A673 (cell line): Measurements from ENCODE around the gene ATG12. TPM values are rescaled to one million over a fixed set of nuclear protein-coding genes. Genes with fewer than 3 reads are reported as not detected.

Source experiments
- BruUV-seq: library from RNA; stranded (reverse); fragments of 400-500 nt; replicated peaks from 2 replicates; lab custom pipeline; 2021; lab: Mats Ljungman, UMichigan
- CTCF ChIA-PET: fragments of 300-600 bp; sonication (Branson Sonifier 250); formaldehyde crosslinking; loops from one replicate; lab custom pipeline; 2022; ENCODE audit warnings: antibody characterized with exemption; lab: Charles Lee
- POLR2A ChIA-PET: fragments of 300-600 bp; sonication (Branson Sonifier 250); formaldehyde crosslinking; loops from one replicate; lab custom pipeline; 2022; ENCODE audit warnings: antibody characterized with exemption; ENCODE audit not compliant: low non-redundant PET; lab: Charles Lee
- DNase-seq: peaks from one replicate; pipeline ENCODE4 v3.0.0-alpha.2; 2015; ENCODE audit warnings: low spot score
- H3K27ac ChIP-seq: fragments of 200-600 bp; sonication (generic); 2 replicates; pipeline ENCODE4 v1.5.1; 2016; ENCODE audit warnings: mixed run types, low read depth, mild to moderate bottlenecking, mixed read lengths, antibody characterized with exemption, low read length; ENCODE audit not compliant: poor library complexity, severe bottlenecking
- H3K27me3 ChIP-seq: fragments of 200-600 bp; sonication (generic); replicated peaks from 2 replicates; pipeline ENCODE4 v1.6.1; 2017; ENCODE audit warnings: mixed run types, low read depth, mild to moderate bottlenecking, mixed read lengths, antibody characterized with exemption, low read length; ENCODE audit not compliant: insufficient read depth, poor library complexity
- H3K36me3 ChIP-seq: fragments of 200-600 bp; sonication (generic); 2 replicates; pipeline ENCODE4 v1.6.1; 2016; ENCODE audit warnings: mixed run types, mild to moderate bottlenecking, mixed read lengths, antibody characterized with exemption, low read length; ENCODE audit not compliant: insufficient read depth, poor library complexity, severe bottlenecking
- H3K4me1 ChIP-seq: fragments of 200-600 bp; sonication (generic); 2 replicates; pipeline ENCODE4 v1.6.1; 2017; ENCODE audit warnings: mixed run types, mild to moderate bottlenecking, mixed read lengths, antibody characterized with exemption, low read length; ENCODE audit not compliant: insufficient read depth, poor library complexity, severe bottlenecking
- H3K4me3 ChIP-seq: fragments of 200-600 bp; sonication (generic); 2 replicates; pipeline ENCODE4 v1.5.1; 2016; ENCODE audit warnings: low read depth, mixed run types, mild to moderate bottlenecking, mixed read lengths, low read length; ENCODE audit not compliant: poor library complexity, severe bottlenecking
- H3K9me3 ChIP-seq: fragments of 200-600 bp; sonication (generic); 2 replicates; pipeline ENCODE4 v1.6.1; 2016; ENCODE audit warnings: mixed run types, low read depth, mild to moderate bottlenecking, mixed read lengths, antibody characterized with exemption, low read length; ENCODE audit not compliant: poor library complexity, severe bottlenecking
- EZH2 ChIP-seq: fragments of 200-600 bp; sonication (generic); IDR thresholded peaks from 2 replicates; pipeline ENCODE4 v1.6.1; 2017; ENCODE audit warnings: borderline replicate concordance, low read depth, mild to moderate bottlenecking, mixed read lengths, antibody characterized with exemption, low read length; ENCODE audit not compliant: poor library complexity, severe bottlenecking
- intact Hi-C: fragments of 100-400 bp; cut with micrococcal nuclease; formaldehyde crosslinking; loops from one replicate; pipeline ENCODE4 v1.10.0; 2022; ENCODE audit not compliant: unreplicated experiment
- total RNA-seq: library from RNA; stranded (reverse); gene quantifications from 2 replicates; pipeline ENCODE4 v1.2.3, GENCODE V29; 2021
- TF ChIP-seq, protein P1 (sequence below): fragments of 300-800, 200-600 bp; sonication (generic); conservative IDR thresholded peaks from 2 replicates; pipeline ENCODE4 v1.5.1; 2017; ENCODE audit warnings: low read depth, mild to moderate bottlenecking, antibody characterized with exemption, low read length, moderate library complexity, mixed read lengths

The ATG12 gene
- total RNA-seq, 1 experiment from 2014 or later: 55.8 TPM

DNA sequence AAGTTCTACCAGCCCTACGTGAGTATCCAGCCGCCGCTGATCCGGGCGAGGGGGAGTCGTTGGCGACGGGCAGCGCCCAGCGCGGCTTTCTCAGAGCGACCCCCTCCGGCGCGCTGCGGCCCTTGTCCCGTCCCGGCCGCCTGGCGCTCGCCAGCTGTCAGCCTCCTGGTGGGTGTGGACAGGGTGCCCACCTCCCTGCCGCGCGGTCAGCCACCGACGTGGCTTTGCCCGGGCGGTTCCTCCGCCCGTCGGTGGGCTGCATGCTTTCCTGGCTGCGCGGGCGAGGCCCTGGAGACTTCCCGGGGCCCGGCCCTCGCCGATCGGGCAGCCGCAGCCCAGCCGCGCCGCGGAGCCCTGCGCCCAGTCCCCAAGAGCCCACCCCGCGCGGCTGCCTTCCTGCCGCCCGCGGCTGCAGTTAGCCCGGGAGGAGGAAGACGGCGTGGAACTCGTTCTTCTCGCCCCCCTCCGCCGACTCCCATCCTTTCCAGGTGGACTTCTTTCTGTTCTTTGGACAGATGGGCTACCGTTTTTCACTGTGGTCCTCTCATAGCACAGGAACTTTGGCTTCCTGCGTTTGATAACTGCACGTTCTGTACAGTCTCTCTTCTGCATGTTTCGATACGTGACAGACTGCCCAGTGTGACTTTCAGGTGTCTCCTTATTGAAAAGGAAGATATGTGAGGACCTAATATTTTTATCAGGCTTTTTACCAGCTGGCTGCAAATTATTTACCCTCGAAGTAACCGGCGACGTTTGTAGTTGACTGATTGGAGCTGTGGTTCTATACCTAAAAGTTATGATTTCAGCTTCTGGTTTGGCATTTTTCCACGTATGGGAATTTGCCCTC is 947 bp upstream of the ATG12 start:
- ChIA-PET CTCF (interaction anchor here (0.6 kb wide), 1 partner anchor 310 kb away, joined by 7 read pairs; no protein-coding TSS in a partner anchor), POLR2A (no interaction called here)
- Histone ChIP-seq H3K9me3 (no peaks in the 10 kb centered on the region), H3K27ac (peak overlapping the region; percentile 89), H3K4me3 (peak overlapping the region; percentile 80), H3K4me1 (peaks cover 22% of the 10 kb centered on the region), H3K27me3 (no peaks in the 10 kb centered on the region), H3K36me3 (peaks cover 7% of the 10 kb centered on the region)
- intact Hi-C loops: no loop called here
- peak; percentile 56 for DNase-seq
- TF ChIP-seq, protein P1, sequence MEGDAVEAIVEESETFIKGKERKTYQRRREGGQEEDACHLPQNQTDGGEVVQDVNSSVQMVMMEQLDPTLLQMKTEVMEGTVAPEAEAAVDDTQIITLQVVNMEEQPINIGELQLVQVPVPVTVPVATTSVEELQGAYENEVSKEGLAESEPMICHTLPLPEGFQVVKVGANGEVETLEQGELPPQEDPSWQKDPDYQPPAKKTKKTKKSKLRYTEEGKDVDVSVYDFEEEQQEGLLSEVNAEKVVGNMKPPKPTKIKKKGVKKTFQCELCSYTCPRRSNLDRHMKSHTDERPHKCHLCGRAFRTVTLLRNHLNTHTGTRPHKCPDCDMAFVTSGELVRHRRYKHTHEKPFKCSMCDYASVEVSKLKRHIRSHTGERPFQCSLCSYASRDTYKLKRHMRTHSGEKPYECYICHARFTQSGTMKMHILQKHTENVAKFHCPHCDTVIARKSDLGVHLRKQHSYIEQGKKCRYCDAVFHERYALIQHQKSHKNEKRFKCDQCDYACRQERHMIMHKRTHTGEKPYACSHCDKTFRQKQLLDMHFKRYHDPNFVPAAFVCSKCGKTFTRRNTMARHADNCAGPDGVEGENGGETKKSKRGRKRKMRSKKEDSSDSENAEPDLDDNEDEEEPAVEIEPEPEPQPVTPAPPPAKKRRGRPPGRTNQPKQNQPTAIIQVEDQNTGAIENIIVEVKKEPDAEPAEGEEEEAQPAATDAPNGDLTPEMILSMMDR: 0 out of 2 replicates have a peak, but pooled peaks have one; percentile 27
- no peak for TF ChIP-seq EZH2
- BruUV-seq: no TSS peak

DNA sequence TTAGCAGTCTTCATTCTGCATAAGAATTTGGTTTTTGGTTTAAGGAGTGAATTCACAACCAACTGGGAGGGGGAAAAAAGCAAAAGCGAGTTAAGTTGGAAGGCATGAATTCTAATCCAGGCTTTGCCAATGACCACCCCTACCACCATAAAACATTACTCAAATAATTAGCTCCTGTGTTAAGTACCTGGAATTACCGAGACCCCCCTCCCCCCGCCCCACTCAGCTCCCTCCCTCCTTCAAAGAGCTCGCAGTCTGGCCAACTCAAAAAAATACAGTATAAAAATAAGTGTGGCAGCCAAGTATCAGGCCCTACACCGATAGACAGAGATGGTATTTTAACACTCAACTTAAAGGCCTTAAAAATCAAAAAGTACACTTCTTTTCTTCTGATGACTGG is 492 bp downstream of the ATG12 start:
- ChIA-PET CTCF (no interaction called here), POLR2A (interaction anchor here (0.7 kb wide), 1 partner anchor 17 kb away, joined by 3 read pairs; no protein-coding TSS in a partner anchor)
- intact Hi-C loops: no loop called here
- Histone ChIP-seq H3K27me3 (no peaks in the 10 kb centered on the region), H3K9me3 (no peaks in the 10 kb centered on the region), H3K36me3 (peaks cover 21% of the 10 kb centered on the region), H3K27ac (peak overlapping the region; percentile 89), H3K4me3 (peak overlapping the region; percentile 80), H3K4me1 (peaks cover 22% of the 10 kb centered on the region)
- no TSS peak for BruUV-seq
- no peak for DNase-seq
- TF ChIP-seq, protein P1: no peak
- TF ChIP-seq EZH2: no peak

DNA sequence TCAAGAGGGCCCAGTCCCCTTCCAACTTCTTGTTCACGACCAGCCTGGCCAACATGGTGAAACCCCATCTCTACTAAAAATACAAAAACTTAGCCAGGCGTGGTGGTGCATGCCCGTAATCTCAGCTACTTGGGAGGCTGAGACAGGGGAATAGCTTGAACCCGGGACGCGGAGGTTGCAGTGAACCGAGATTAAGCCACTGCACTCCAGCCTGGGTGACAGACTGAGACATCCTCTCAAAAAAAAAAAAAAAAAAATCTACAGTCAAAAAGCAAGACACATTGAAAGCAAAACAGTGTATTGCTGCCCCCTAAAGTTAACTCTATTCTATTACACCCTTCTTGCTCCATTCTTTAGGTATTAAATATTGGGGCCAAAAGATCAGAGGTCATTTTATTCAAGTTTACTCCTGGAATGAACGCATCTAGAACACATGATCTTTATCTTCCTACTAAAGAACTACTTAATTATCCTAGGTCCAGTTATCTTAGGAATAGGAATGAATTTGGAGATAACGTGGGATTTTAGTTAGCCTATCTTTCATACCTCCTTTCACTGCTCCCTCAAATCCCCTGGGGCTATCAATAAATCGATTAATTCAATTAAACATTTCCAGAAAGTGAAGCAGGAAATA is 2.4 kb downstream of the ATG12 start:
- TF ChIP-seq EZH2: no peak
- TF ChIP-seq, protein P1: peak; percentile 64
- peaks cover 36% of the 10 kb centered on the region for H3K36me3 ChIP-seq
- no peak overlapping the region for H3K27ac ChIP-seq
- H3K4me1 ChIP-seq: peaks cover 22% of the 10 kb centered on the region
- CTCF ChIA-PET: interaction anchor here (0.6 to 0.7 kb wide), 2 partner anchors 54 to 264 kb away, joined by 3 to 4 read pairs; no protein-coding TSS in a partner anchor
- H3K27me3 ChIP-seq: no peaks in the 10 kb centered on the region
- intact Hi-C loops: loop anchor here (2.0 to 10.0 kb wide), 4 partner anchors 204 to 534 kb away; partner anchors contain the start of gene FEM1C
- POLR2A ChIA-PET: no interaction called here
- no peaks in the 10 kb centered on the region for H3K9me3 ChIP-seq
- peak; percentile 73 for DNase-seq
- H3K4me3 ChIP-seq: peak overlapping the region; percentile 2
- no TSS peak for BruUV-seq
